WTC11 (cell line): Measurements from ENCODE around the gene BCL2L11.

Experiments
- ATF1 ChIP-seq: sonication (generic); formaldehyde crosslinking; IDR thresholded peaks from 2 replicates; pipeline ENCODE4 v1.8.1; 2023; ENCODE audit warnings: mild to moderate bottlenecking, moderate library complexity, missing genetic modification reagents
- SP1 ChIP-seq: sonication (generic); formaldehyde crosslinking; conservative IDR thresholded peaks from 2 replicates; pipeline ENCODE4 v1.8.1; 2022; ENCODE audit warnings: missing genetic modification reagents
- TEAD1 ChIP-seq: sonication (generic); formaldehyde crosslinking; IDR thresholded peaks from 2 replicates; pipeline ENCODE4 v1.8.0; 2022; ENCODE audit warnings: mild to moderate bottlenecking, missing genetic modification reagents
- TF ChIP-seq, protein P1 (sequence below): fragments of 200-600 bp; IDR thresholded peaks from 2 replicates; pipeline ENCODE4 v1.8.0; 2022; ENCODE audit warnings: antibody characterized with exemption
- TF ChIP-seq, protein P2 (sequence below): sonication (generic); formaldehyde crosslinking; IDR thresholded peaks from 2 replicates; pipeline ENCODE4 v1.8.0; 2022; ENCODE audit warnings: mild to moderate bottlenecking, missing genetic modification reagents

- TF ChIP-seq, protein P1, sequence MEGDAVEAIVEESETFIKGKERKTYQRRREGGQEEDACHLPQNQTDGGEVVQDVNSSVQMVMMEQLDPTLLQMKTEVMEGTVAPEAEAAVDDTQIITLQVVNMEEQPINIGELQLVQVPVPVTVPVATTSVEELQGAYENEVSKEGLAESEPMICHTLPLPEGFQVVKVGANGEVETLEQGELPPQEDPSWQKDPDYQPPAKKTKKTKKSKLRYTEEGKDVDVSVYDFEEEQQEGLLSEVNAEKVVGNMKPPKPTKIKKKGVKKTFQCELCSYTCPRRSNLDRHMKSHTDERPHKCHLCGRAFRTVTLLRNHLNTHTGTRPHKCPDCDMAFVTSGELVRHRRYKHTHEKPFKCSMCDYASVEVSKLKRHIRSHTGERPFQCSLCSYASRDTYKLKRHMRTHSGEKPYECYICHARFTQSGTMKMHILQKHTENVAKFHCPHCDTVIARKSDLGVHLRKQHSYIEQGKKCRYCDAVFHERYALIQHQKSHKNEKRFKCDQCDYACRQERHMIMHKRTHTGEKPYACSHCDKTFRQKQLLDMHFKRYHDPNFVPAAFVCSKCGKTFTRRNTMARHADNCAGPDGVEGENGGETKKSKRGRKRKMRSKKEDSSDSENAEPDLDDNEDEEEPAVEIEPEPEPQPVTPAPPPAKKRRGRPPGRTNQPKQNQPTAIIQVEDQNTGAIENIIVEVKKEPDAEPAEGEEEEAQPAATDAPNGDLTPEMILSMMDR = no peak
- no peak for TF ChIP-seq SP1
- TF ChIP-seq ATF1 (CRISPR knock-in tag) = no peak
- TF ChIP-seq, protein P2, sequence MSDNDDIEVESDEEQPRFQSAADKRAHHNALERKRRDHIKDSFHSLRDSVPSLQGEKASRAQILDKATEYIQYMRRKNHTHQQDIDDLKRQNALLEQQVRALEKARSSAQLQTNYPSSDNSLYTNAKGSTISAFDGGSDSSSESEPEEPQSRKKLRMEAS = no peak
- no peak for TF ChIP-seq TEAD1 (CRISPR knock-in tag)
Observed at GRCh38 chr2:111160758-111161157, 40.0 kb downstream of the BCL2L11 start.
